ENCODE measurements around the gene PDE7B.
"Not testable (repeated sequence)": the region's sequence is repeated elsewhere in the genome, so short reads cannot be mapped to it uniquely, and the experiment has no call there.

PDE7B gene

DNA sequence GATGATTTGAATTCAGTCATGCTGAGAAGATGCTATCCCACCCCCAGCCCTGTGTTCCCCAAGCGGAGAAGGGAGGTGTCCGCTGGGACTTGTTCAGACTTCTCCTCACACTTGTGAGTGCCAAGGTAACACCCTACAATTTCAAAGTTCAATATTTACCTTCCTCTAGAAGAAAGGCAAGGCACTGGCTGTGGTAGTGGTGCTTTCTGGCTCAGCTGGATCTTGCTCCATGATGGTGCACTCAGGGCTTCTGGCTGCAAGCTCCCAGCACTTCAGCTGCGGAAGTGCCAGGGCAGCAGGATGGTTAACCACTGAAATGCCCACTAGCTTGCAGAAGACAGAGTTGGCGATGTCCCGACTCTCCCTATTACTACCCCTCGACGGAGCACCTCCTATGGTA, 263.2 kb downstream of the PDE7B start:
- peak; percentile 17 for DNase-seq

DNA sequence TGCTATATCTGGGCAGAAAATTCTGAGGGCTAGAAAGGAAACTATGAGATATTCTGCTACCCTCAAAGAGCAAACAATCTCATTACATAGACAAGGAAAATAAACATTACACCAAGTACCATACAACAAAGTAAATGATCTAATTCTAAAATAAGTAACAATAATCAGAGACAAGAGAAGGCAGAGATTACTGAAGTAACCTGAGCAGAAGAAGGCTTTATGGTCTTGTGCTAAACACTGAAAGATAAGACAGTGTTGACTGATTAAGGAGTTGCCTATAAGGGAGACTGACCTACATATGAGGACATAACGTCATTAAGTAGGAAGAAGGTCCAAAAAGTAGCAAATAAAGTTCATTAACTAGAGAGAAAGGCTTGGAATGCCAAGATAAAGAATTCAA, 264.4 kb downstream of the PDE7B start:
- DNase-seq = no peak

DNA sequence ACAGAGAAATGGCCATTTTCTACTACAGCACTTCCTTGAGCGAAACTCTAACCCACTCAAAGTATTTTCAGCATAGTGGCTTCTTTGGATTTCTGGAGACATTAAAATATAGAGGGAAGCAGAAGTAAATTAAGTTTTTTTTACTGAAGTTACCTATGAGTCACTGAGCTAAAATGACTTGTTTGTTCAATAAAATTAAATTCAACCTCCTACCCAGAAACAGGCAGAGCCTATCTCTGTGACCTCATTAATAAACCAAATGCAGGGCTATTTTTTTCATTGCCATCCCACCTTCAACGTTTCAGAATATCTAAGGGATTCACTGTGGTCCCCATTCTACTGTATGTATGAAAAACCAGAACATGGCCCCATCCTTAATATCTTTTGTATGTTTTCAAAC, 265.6 kb downstream of the PDE7B start:
- DNase-seq = no peak

DNA sequence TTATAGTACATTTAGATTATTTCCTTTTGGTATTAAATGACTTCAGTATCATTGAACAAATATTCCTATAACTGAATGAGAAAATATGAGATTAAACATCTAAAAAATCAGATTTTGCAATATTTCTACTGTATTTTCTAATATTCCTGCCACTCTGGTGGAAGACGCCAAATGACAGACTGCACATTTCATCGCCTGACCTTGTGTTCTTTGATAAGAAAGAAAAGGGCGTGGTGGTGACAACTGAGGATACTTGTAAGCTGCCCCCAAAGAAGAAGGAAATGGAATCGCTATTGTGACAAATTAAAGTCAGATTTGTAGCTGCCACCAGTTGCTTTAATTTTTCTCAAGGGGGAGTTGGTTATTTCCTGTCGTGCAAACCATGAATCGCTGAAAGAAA, 267.3 kb downstream of the PDE7B start:
- DNase-seq = no peak

DNA sequence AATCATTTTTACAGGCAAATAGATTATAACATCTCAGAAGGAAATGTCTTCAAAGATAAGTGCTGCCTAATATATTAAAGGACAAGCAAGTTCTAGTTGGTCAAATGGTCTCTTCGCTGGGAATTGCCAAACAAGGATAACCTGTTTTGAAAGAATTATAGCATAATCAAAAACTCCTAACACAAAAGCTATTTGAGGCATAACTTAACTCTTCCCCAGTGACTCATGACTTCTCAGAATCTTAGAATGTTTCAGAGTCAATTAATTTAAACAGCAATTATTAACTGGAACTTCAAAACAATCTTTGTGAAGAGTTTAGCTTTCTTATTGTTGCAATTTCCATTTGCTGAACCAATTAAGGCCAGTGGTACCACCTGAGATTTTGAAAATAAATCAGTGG, 272.0 kb downstream of the PDE7B start:
- DNase-seq = no peak

DNA sequence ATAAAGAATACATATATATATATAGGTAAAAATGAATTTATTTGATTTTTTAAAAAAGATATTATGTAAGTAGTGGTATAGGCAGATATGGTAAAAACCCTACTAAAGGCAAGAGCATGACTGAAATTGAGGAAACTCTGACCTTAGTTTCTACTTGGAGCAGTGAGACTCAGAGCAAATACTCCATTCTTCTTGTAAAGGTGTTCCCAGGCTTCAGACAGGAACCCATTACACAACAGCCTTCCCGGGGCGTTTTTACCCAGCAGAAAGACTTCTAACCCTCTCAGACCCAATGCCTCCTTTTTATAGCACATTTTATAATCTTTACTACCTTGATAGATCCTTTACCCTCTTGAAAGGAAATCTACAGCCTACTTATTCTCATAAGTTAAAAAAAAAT, 274.1 kb downstream of the PDE7B start:
- no peak for DNase-seq

DNA sequence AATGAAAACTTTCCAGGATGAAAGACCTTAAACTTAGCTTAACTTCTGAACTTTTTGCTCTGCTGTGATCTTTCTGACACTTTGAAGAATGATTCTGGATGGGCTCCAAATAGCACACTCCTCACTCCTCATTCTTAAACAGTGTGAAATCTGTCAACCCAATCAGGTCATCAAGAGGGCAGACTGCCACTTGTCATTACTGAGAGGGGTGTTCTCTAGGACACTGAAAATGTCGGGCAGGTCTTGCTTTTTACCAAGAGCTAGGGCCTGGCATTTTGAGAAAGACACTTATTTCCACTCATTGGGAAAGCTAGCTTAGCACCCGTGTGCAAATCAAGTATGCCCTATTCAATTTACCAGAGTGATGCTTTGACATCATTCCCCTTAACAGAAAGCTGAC, 276.4 kb downstream of the PDE7B start:
- DNase-seq = no peak

DNA sequence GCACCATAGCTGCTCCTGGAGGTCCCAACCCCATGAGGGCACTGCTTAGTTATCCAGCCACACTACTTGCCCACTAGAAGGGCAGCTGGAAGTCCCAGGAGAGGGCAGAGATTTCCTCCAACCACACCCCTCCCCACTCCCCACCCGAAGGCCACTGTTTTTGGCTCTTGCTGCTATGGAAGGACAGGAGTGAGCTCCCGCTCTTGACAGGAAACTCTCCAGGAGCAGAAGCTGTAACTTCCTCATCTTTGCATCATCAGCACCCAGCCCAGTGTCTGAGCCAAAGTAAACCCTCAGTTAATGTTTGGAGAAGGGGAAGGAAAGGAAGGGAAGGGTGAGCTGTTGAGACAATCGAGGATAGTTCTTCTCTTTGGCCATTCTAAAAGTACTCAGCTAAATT, 277.9 kb downstream of the PDE7B start:
- no peak for DNase-seq

DNA sequence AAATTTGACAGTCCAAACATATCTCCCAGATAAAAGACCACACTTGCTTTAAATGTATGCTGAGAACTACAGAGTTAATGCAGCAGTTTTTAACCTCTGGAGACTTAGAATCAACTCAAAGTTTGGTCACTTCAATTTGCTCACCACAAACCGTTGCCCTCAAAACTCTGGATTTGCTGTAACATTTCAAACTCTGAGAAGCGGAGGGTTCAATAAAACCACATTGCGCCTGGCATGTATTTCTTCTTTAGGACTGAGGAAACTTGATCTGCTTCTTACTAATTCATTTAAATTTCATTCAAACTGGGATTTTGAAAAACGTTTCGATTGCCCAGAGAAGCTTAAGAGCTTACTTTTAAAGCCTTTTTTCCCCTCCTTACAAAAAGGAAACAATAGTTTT, 282.8 kb downstream of the PDE7B start:
- no peak for DNase-seq

DNA sequence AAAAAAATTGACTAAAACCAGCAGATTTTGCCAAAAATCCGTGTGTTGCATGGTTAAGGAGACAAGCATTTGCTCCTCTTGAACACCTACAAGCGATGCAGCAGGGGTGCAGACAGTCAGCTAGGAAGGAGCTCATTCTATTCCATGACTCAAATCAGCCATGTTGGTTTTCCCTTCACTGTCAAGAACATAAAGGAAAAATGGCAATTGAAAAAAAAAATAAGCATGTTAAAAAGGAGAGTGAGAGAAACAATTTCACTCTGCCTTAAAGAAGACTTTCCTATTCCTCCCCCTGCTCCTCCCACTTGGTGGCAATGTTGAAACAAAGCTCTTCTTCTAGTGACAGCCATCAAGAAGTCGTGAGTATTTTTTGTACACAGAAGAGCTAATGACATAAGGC, 283.2 kb downstream of the PDE7B start:
- no peak for DNase-seq

DNA sequence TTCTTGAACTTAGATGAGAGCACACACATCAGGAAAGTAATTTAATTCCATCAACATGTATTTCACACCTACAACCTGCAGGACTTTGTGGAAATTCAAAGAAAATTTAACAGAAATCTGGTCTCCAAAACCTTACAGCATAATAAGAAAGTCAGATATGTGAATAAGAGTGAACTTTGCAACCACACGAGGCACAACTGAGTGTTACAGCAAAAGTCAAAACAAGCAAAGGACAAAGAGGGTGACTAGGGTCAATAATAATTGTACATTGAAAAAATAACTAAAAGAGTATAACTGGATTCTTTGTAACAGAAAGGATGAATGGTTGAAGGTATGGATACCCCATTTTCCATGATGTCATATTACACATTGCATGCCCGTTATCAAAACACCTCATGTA, 284.8 kb downstream of the PDE7B start:
- no peak for DNase-seq

DNA sequence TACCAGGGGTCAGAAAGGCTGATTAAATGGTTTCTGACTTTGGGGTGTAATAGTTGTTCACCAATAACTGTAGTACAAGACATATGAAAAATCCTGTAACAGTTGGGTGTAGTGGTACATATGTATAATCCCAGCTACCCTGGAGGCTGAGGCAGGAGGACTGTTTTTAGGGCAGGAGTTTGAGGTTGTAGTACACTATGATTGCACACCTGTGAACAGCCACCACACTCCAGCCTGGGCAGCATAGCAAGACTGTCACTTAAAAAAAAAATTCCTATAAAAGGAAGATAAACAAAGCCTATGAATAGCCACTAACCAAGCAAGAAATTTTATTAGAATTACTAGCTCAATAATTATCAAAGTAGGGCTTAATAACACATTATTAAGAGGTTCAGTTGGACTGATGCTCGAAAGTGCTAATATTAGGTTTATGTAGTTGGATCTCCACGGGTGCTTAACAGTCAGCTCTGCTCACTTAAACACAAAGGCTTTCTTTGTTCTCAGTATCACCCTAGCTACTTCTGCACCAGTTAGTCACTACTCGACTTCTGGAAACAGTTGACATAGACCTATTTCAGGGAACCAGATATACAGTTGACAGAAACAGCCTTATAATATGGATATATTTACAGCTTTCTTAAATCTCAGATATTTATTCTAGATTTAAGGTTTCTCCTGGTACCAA, 285.6 kb downstream of the PDE7B start:
- DNase-seq = no peak

DNA sequence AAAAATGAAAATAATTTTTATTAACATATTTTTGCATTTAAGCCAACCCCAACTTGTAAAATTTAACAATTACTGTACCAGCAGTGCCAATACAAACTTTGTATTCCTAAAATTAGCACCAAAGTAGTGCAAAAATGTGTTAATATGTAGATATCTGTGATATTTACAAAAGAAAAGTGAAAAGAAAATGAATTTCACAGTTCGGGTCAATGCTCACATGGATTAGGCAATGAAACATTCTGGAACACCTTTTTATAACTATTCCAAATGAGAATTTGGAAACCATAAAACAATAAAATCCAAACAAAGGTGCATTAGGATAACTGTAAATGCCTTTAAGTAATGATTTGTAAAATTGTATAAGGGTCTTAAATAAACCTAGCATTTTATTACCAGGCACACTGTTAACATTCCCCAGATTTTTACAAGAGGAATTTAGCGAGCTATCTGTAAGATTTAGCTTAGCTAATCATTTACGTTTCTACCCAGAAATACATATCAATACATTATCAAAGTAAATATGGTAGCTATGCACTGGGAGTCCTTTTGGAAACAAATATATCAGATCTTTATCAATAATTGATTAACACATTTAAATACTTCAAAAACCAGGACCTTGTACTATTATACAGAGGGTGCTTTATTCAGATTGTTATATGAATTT, 286.4 kb downstream of the PDE7B start:
- no peak for DNase-seq

DNA sequence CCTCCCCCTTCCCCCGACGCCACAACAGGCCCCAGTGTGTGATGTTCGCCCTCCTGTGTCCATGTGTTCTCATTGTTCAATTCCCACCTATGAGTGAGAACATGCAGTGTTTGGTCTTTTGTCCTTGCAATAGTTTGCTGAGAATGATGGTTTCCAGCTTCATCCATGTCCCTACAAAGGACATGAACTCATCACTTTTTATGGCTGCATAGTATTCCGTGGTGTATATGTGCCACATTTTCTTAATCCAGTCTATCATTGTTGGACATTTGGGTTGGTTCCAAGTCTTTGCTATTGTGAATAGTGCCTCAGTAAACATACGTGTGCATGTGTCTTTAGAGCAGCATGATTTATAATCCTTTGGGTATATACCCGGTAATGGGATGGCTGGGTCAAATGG, 287.6 kb downstream of the PDE7B start:
- DNase-seq = not testable (repeated sequence)

DNA sequence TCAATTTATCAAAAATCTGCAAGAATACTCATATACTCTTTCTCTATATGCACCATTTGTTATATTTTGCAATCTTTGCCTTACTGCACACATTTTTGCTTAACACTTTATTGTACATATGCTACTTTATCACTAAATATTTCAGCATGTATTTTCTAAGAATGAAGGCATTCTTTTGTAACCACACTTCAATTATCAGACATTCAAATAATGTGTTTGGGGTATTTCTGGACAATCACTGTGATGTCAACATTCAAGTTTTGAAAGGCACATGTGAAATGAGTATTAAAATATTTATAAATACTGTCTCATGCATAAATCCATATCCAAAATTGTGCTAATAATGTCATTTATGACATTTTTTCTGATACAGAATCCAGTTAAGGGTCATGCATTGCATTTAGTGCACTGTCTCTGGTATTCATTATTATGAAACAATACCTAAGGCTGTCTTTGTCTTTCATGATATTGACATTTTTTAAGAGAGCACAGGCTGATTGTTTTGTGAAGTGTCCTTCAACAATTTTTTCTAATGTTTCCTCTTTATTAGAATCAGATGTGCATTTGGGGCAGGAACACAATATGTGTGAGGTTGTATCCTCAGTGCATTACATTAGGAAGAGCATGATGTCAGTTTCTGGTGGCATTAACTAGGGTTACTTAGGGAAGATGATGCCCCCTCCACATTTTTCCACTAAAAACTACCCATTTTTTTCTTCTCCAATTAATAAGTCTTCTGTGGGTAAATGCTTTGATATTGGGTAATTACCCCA, 292.9 kb downstream of the PDE7B start:
- DNase-seq = no peak

DNA sequence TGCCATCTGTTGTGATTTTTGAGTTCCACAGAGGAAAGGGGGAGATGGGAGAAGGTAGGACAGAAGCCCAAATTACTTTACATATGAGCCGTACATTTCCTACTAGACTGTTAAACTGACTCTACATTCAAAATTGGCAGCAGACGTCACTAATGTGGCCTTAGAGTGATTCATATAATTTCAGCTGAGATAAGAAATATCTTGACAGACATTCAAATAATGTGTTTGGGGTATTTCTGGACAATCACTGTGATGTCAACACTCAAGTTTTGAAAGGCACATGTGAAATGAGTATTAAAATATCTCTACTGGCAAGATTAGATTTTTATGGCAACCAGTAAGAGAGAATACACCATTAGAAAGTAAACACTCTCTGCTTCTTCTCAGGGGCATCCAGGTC, 294.6 kb downstream of the PDE7B start:
- no peak for DNase-seq

DNA sequence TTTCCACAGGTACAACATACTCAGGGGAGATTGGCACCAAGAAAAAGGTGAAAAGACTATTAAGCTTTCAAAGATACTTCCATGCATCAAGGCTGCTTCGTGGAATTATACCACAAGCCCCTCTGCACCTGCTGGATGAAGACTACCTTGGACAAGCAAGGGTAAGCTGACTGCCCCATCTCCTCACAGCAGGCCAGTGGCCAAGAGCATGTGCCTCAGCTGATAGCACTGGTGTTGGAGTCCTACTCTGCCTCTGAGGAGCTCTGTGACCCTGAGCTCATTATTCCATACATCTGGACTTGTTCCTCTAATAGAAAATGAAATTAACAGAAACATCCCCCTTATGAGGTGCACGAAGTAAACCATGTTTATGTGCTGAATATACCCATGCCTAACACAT, 295.8 kb downstream of the PDE7B start:
- no peak for DNase-seq

DNA sequence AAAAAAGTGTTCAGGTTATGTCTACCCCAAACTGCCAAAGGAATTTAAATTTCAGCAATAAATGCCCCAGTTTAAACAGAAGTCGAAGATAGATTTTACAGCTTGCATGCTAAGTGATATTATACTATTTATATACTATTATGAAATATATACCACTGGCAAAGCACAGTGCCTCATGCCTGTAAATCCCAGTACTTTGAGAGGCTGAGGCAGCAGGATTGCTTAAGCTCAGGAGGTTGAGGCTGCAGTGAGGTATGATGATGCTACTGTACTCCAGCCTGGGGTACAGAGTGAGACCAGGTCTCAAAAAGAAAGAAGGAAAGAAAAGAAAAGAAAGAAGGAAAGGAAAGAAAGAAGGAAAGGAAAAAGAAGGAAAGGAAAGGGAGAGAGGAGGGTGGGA, 296.6 kb downstream of the PDE7B start:
- DNase-seq = no peak

DNA sequence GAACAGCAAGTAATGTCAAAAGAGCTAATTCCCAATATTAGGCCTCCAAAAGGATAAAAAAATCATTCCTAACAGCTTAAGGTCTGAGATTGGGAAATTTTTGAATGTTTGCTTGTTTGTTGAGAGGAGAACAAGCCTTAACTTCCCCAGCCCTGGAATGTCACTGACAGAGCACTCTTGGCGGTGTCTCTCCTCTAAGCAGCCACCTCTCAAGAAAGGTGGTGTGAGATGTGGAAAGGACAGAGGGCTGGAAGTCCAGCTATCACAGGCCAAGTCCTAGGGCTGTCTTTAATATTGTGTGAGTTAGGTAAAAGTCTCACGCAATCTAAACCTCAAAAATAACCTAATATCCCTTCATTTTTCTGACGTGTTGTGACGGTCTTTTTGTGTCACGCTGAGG, 297.0 kb downstream of the PDE7B start:
- DNase-seq = no peak

DNA sequence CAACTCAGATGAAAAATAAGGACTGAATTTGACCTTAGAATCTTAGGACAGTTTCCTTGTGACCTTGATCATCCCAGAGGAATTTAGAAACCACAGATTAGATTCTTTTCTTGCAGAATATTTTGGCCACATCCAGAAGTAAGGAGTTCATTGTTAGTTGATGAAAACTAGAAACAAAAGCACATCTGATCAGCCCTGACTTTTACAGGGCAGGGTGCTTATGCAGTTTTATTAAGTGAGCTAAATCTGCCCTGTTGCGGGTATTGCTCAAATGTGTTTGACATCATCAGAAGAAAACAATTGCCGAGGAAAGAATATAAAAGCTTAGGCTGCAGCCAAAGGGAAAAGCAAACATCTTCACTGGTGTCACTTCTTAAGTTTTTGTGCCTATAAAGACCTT, 297.8 kb downstream of the PDE7B start:
- no peak for DNase-seq

DNA sequence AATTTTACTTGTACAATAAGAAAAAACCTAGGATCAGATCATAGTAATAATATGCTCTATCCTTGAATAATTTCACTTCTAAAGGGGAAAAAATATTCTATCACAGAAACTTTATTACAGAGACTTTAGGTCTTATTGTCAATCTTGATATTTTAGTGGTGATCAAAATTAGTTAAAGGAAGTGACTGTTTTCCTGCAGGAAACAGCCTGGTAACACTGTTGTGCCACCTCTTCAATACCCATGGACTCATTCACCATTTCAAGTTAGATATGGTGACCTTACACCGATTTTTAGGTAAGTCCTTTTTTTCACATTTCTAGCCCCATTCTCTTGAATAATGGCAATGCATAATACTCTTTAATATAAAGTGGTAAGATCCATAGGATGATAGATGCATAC, 299.5 kb downstream of the PDE7B start:
- no peak for DNase-seq

DNA sequence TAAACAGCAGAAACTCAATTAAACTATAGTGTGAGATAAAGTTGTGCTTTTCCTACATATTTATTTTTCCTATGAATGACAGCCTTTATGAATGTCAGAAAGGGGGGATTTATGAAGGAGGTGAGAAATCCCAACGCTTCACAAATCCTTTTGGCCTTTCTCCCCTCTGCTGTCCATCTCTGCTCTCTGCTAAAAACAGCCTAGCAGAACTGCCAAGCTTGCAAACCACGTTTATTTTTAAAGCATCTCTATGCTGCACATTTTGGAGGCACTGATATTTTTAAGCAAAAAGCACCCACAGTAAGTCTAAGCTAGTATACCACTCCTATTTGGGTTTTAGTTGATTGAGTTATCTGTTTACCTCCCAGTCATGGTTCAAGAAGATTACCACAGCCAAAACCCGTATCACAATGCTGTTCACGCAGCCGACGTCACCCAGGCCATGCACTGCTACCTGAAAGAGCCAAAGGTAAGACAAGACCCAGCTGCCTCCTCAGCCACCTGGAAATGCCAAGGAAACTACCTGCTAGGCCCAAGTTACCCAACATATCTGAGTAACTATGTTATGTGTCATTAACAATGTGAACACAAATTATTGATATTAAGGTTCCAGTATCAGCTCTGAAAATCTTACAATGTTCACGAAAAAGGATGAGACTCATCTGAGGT, 302.3 kb downstream of the PDE7B start:
- DNase-seq = no peak

DNA sequence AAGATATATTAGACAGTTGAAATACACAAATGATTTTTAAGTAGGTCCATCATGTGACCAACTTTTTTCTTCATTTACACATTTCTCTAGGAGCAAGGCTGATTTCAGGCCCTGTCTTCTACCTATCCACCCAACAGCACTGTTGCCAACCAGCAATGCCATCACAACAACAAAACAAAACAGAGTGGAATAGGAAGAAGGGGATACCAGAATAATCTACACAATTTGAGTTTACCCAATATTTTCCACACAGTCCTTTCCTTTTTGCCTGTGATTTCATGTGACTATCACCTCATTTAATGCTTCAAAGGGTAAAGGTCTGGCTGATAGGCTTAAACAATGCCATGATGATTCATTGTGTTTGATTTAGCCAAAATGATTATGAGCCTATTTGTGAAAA, 303.7 kb downstream of the PDE7B start:
- DNase-seq = no peak

DNA sequence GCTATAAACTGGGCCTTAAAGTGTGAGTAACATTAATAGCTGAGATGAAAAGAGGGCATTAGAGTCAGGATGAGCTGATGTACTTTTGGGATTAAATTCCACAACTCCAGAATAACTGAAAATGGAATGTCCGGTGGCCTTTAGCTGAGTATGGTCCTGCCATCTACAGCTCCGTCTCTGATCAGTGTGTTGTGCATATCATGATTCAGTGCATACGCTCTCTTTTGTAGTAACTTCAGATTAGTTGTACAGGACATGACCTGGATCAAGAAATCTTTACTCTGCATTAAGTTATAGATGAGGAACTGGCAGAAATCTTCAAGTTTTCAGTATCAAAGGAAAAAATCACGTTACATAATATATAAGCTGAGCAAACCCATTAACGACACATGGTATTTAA, 306.2 kb downstream of the PDE7B start:
- no peak for DNase-seq

Measured in NCI-H1092 (cell line).